Measurements from ENCODE around the gene ARHGEF7.
A peak's percentile ranks its signal among the peaks of the same experiment; 100 is the strongest.
"Not testable (repeated sequence)": the region's sequence is repeated elsewhere in the genome, so short reads cannot be mapped to it uniquely, and the experiment has no call there.

Gene ARHGEF7

DNA sequence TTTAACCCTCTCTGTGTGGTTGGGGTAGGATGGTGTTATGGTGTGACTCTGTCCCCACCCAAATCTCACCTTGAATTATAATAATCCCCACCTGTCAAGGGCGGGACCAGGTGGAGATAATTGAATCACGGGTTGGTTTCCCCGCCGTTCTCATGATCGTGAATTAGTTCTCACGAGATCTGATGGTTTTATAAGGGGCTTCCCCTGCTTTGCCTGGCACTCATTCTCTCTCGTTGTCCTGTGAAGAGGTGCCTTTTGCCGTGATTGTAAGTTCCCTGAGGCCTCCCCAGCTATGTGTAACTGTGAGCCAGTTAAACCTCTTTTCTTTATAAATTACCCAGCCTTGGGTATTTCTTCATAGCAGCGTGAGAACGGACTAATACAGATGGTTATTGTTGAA, 68.8 kb downstream of the ARHGEF7 start:
- peak overlapping the region in 10 of 11 experiments; percentile 23 to 88 (median 70); a peak in 17 of 22 replicates for H3K27ac ChIP-seq
- H3K4me3 ChIP-seq: peak overlapping the region in 4 of 10 experiments; percentile 16 to 67 (median 57); a peak in 6 of 20 replicates
- H3K4me2 ChIP-seq: peak overlapping the region; percentile 87 to 99 (median 92)
- H3K9ac ChIP-seq: peak overlapping the region; percentile 17 to 80 (median 54); a peak in 18 of 22 replicates
- H3K36me3 ChIP-seq: peaks cover 0 to 15% (median 9%) of the 10 kb centered on the region in 11 experiments; a peak in 13 of 22 replicates
- peaks cover 83 to 100% (median 100%) of the 10 kb centered on the region in 10 experiments for H3K4me1 ChIP-seq
- no peaks in the 10 kb centered on the region; a peak in 1 of 22 replicates for H3K27me3 ChIP-seq
- no peak for TF ChIP-seq Cebpa-rat (IDR thresholded peaks at IDR 0.05)
- H3K9me3 ChIP-seq (replicated peaks in 1 of 11): peaks cover 0 to 7% (median 0%) of the 10 kb centered on the region in 11 experiments; a peak in 3 of 22 replicates
- H4K20me1 ChIP-seq: peaks cover 36 to 100% (median 80%) of the 10 kb centered on the region in 11 experiments

DNA sequence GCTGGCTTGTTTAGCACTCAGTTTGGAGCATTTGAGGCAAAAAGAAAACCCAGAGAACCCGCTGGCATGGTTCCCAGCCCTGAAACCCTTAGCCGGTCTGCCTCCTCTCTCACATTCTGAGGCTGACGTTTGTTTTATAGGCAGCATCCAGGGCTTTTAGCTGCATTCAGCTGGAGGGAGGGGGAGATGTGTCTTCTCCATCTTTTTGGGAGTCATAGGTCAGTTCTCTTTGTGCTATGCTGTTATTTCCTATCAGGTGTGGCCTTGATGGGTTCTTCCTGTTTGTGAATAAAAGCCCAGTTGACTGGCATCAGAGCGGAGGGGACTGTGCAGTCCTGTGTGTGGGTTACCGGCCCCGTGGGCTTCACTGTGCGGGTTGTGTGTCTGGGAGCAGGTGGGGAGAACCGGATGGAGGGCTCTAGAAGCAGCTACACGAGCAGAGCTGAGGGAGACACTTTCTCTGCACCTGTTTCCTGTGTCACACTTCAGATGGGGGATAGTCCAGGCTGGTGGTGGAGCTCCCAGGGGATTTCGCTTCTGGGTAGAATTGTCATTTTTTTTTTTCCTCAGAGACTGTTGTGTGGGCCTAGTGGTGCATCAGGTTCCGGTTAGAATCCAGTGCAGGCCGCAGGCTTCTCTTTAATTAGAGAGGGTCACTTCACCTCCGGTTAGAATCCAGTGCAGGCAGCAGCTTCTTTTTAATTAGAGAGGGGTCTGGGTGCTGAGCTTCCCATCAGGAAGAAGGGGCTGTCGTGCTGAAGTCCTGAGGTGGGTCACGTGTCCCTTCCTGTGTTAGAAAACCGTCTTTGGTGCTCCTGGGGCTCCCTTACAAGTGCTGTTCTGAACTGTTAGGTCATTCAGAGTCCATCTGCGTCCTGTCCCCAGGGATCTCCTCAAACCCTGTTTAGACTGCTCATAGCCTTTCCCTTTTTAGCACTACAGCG, 69.6 kb downstream of the ARHGEF7 start:
- Histone ChIP-seq H3K9me3 (replicated peaks in 1 of 11) (peaks cover 2 to 11% (median 4%) of the 10 kb centered on the region in 11 experiments; a peak in 17 of 22 replicates), H3K27ac (peak overlapping the region in 10 of 11 experiments; percentile 29 to 88 (median 70); a peak in 18 of 22 replicates), H3K4me2 (peak overlapping the region; percentile 87 to 99 (median 92)), H3K36me3 (peaks cover 0 to 20% (median 11%) of the 10 kb centered on the region in 11 experiments; a peak in 14 of 22 replicates), H3K4me1 (peaks cover 82 to 100% (median 100%) of the 10 kb centered on the region in 10 experiments), H3K4me3 (peak overlapping the region in 7 of 10 experiments; percentile 10 to 67 (median 49); a peak in 12 of 20 replicates), H3K9ac (peak overlapping the region; percentile 17 to 80 (median 60); a peak in 21 of 22 replicates), H4K20me1 (peaks cover 37 to 100% (median 83%) of the 10 kb centered on the region in 11 experiments), H3K27me3 (no peaks in the 10 kb centered on the region; a peak in 1 of 22 replicates)
- TF ChIP-seq Cebpa-rat (IDR thresholded peaks at IDR 0.05): no peak

DNA sequence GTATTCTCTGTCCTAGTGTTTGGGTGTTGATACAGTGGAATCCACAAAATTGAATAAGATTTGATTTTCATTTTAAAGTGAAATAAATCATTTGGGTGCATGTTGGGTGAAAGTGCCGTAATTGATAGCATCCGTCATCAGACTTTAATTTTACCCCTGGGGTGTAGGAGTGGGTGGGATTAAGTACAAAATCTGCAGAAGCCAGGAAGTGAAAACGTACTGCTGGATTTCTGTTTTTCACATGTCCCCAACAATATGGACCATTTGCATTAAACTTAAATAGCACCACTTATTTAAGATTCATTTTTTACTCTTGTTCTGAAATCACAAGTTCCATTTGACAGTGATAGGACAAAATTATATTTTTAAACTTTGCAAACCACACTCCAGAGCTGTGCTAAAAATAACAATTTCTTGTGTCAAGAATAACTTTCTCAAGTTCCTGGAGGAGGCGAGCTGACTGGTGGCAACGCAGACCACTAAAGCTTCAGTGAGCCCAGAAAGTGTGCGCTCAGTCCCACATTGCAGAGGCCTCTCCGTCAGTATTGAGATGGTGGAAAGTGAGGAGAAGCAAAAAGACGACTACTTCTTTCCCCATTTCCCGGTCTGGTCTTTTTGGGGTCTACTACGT, 71.3 kb downstream of the ARHGEF7 start:
- Histone ChIP-seq H3K4me2 (peak overlapping the region; percentile 87 to 99 (median 92)), H4K20me1 (peaks cover 37 to 94% (median 75%) of the 10 kb centered on the region in 11 experiments), H3K27ac (peak overlapping the region in 8 of 11 experiments; percentile 51 to 88 (median 75); a peak in 17 of 22 replicates), H3K9ac (peak overlapping the region in 10 of 11 experiments; percentile 32 to 80 (median 60); a peak in 17 of 22 replicates), H3K9me3 (replicated peaks in 1 of 11) (peaks cover 9 to 27% (median 19%) of the 10 kb centered on the region in 11 experiments; a peak in 21 of 22 replicates), H3K4me3 (peak overlapping the region; percentile 12 to 67 (median 44); a peak in 17 of 20 replicates), H3K36me3 (peaks cover 0 to 27% (median 17%) of the 10 kb centered on the region in 11 experiments; a peak in 14 of 22 replicates), H3K27me3 (no peaks in the 10 kb centered on the region; a peak in 1 of 22 replicates), H3K4me1 (peaks cover 71 to 95% (median 92%) of the 10 kb centered on the region in 10 experiments)
- TF ChIP-seq Cebpa-rat (IDR thresholded peaks at IDR 0.05): no peak

DNA sequence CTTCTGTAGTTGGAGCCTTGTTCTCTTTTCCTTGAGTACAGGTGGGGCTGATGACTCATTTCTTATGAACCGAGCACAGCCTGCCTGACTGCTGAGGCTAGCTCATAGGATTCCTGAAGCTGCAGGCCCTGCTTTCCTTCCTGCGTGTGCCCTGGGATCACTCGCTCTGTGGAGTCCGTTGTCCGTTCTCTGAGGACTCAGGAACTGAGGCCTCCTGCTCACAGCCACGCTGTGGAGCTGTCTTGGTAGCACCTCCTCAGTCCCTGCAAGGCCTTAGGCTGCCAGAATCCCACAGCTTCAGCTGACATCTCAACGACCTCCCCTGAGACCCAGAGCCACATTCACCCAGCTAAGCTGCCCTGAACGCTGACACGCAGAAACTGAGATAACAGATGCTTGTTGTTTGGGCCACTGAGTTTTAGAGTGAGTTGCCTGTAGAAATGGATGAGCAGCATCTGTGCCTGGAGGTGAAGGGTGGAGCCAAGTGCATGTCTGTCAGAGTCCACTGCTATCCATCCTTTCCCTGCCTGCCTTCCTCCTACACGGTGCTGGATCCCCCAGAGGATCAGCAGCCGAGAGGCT, 72.9 kb downstream of the ARHGEF7 start:
- H4K20me1 ChIP-seq: peaks cover 37 to 94% (median 70%) of the 10 kb centered on the region in 11 experiments
- peak overlapping the region in 7 of 11 experiments; percentile 23 to 88 (median 80); a peak in 13 of 22 replicates for H3K27ac ChIP-seq
- H3K4me2 ChIP-seq: peak overlapping the region; percentile 87 to 99 (median 92)
- H3K9me3 ChIP-seq (replicated peaks in 1 of 11): peaks cover 9 to 39% (median 35%) of the 10 kb centered on the region in 11 experiments
- peaks cover 0 to 31% (median 14%) of the 10 kb centered on the region in 11 experiments; a peak in 13 of 22 replicates for H3K36me3 ChIP-seq
- TF ChIP-seq Cebpa-rat (IDR thresholded peaks at IDR 0.05): no peak
- peak overlapping the region in 9 of 11 experiments; percentile 7 to 80 (median 60); a peak in 16 of 22 replicates for H3K9ac ChIP-seq
- peak overlapping the region in 8 of 10 experiments; percentile 8 to 67 (median 48); a peak in 14 of 20 replicates for H3K4me3 ChIP-seq
- H3K27me3 ChIP-seq: no peaks in the 10 kb centered on the region; a peak in 1 of 22 replicates
- H3K4me1 ChIP-seq: peaks cover 69 to 88% (median 84%) of the 10 kb centered on the region in 10 experiments

DNA sequence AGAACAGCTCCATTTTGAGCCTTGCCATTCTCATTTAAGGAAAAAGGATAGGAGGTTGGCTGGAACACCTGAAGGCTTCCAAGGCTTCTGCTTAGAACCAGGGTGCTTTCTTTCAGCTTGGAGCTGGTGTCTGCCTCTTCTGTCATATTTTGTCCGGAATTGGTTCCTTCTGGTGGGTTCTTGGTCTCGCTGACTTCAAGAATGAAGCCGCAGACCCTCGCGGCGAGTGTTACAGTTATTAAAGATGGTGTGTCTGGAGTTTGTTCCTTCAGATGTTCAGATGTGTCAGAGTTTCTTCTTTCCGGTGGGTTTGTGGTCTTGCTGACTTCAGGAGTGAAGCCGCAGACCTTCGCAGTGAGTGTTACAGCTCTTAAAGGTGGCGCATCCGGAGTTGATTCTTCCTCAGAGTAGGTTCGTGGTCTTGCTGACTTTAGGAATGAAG, 74.0 kb downstream of the ARHGEF7 start:
- peak overlapping the region; percentile 87 to 99 (median 92) for H3K4me2 ChIP-seq
- peaks cover 0 to 40% (median 16%) of the 10 kb centered on the region in 11 experiments; a peak in 17 of 22 replicates for H3K36me3 ChIP-seq
- H3K4me3 ChIP-seq: peak overlapping the region in 8 of 10 experiments; percentile 27 to 67 (median 48); a peak in 14 of 20 replicates
- H4K20me1 ChIP-seq: peaks cover 37 to 94% (median 61%) of the 10 kb centered on the region in 11 experiments
- peak overlapping the region in 8 of 11 experiments; percentile 43 to 88 (median 75); a peak in 15 of 22 replicates for H3K27ac ChIP-seq
- H3K9ac ChIP-seq: peak overlapping the region in 7 of 11 experiments; percentile 35 to 80 (median 70); a peak in 13 of 22 replicates
- not testable (repeated sequence) for H3K27me3 ChIP-seq
- peaks cover 70 to 88% (median 83%) of the 10 kb centered on the region in 10 experiments for H3K4me1 ChIP-seq
- H3K9me3 ChIP-seq (replicated peaks in 1 of 11): peaks cover 9 to 49% (median 45%) of the 10 kb centered on the region in 11 experiments

DNA sequence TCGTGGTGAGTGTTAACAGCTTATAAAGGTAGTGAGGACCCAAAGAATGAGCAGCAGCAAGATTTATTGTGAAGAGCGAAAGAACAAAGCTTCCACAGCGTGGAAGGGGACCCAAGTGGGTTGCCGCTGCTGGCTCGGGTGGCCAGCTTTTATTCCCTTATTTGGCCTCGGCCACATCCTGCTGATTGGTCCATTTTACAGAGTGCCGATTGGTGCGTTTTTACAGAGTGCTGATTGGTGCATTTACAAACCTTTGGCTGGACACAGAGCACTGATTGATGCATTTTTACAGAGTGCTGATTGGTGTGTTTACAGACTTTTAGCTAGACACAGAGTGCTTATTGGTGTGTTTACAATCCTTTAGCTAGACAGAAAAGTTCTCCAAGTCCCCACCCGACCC, 74.4 kb downstream of the ARHGEF7 start:
- not testable (repeated sequence) for H3K27me3 ChIP-seq
- H3K9me3 ChIP-seq (replicated peaks in 1 of 11): peaks cover 9 to 54% (median 49%) of the 10 kb centered on the region in 11 experiments
- H3K4me3 ChIP-seq: peak overlapping the region in 7 of 10 experiments; percentile 27 to 67 (median 49); a peak in 6 of 20 replicates
- peaks cover 70 to 88% (median 79%) of the 10 kb centered on the region in 10 experiments for H3K4me1 ChIP-seq
- H3K9ac ChIP-seq: peak overlapping the region in 3 of 11 experiments; percentile 28 to 80 (median 79); a peak in 4 of 22 replicates
- peaks cover 0 to 45% (median 20%) of the 10 kb centered on the region in 11 experiments; a peak in 17 of 22 replicates for H3K36me3 ChIP-seq
- H4K20me1 ChIP-seq: peaks cover 37 to 94% (median 57%) of the 10 kb centered on the region in 11 experiments
- H3K27ac ChIP-seq: peak overlapping the region in 8 of 11 experiments; percentile 43 to 88 (median 69); a peak in 11 of 22 replicates
- H3K4me2 ChIP-seq: peak overlapping the region; percentile 87 to 99 (median 92)

DNA sequence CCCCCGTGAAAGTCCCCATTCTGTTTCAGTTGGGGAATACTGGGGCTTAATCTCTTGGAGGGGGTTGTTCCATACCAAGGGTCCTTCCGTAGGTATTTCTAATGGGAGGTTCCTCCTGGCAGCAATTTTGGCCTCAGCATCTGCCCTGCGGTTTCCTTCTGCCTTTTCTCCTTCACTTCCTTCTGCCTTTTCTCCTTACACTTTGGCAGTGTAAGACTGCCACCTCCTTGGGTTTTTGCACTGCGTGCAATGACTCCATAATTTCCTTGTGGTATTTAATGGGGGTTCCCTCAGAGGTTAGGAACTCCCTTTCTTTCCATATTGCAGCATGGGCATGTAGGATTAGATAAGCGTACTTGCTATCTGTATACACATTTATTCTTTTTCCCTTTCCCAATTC, 78.1 kb downstream of the ARHGEF7 start:
- H3K9me3 ChIP-seq (replicated peaks in 1 of 11): peaks cover 31 to 90% (median 86%) of the 10 kb centered on the region in 11 experiments

DNA sequence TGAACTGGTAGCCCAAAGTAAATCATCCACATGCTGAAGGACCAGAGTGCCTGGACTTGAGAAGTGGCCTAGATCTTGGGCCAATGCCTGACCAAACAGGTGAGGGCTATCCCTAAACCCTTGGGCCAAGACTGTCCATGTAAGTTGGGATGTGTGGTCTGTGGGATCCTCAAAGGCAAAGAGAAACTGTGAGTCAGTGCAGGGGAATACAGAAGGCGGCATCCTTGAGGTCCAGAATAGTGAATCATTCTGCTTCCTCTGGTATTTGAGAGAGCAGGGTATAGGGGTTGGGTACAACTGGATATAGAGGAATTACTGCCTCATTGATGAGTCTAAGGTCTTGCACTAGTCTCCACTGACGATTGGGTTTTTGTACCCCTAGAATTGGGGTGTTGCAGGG, 79.5 kb downstream of the ARHGEF7 start:
- Histone ChIP-seq H3K4me1 (peaks cover 23 to 44% (median 36%) of the 10 kb centered on the region in 10 experiments), H3K9me3 (replicated peaks in 1 of 11) (peaks cover 31 to 96% (median 92%) of the 10 kb centered on the region in 11 experiments), H3K36me3 (peaks cover 27 to 95% (median 67%) of the 10 kb centered on the region in 11 experiments), H4K20me1 (peaks cover 0 to 66% (median 11%) of the 10 kb centered on the region in 11 experiments; a peak in 12 of 22 replicates)
- H3K9ac ChIP-seq, H3K27me3 ChIP-seq, H3K4me2 ChIP-seq, H3K27ac ChIP-seq, H3K4me3 ChIP-seq: not testable (repeated sequence)

More for the DNA sequence above, 78.1 kb downstream of the ARHGEF7 start:
- peaks cover 8 to 70% (median 20%) of the 10 kb centered on the region in 11 experiments for H4K20me1 ChIP-seq
- peak overlapping the region in 3 of 11 experiments; percentile 18 to 29 (median 27); a peak in 1 of 22 replicates for H3K27ac ChIP-seq
- H3K27me3 ChIP-seq, H3K4me3 ChIP-seq, H3K9ac ChIP-seq: not testable (repeated sequence)
- H3K4me1 ChIP-seq: peaks cover 34 to 52% (median 43%) of the 10 kb centered on the region in 10 experiments
- peaks cover 17 to 82% (median 56%) of the 10 kb centered on the region in 11 experiments for H3K36me3 ChIP-seq
- peak overlapping the region; percentile 5 to 64 (median 51); a peak in 21 of 22 replicates for H3K4me2 ChIP-seq

DNA sequence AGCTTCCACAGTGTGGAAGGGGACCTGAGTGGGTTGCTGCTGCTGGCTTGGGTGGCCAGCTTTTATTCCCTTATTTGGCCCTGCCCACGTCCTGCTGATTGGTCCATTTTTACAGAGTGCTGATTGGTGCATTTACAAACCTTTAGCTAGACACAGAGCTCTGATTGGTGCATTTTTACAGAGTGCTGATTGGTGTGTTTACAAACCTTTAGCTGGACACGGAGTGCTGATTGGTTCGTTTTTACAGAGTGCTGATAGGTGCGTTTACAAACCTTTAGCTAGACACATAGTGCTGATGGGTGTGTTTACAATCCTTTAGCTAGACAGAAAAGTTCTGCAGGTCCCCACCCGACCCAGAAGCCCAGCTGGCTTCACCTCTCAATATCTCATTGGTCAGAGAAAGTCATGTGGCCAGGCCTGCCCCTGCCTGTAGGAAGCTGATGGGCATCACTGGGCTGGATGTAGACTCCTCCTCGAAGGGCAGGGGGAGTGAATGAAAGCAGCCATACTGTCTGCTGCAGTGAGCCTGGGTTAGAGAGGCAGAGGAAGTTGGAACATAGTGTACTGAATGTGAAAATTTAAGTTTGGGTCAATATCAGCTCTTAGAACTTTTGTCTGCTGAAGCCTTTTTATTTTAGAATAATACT, 83.7 kb downstream of the ARHGEF7 start:
- not testable (repeated sequence) for H3K4me3 ChIP-seq, H3K27me3 ChIP-seq, H3K27ac ChIP-seq, H3K9ac ChIP-seq
- Histone ChIP-seq H3K4me2 (peak overlapping the region in 6 of 11 experiments; percentile 91 to 96 (median 92); a peak in 7 of 22 replicates), H4K20me1 (peaks cover 1 to 72% (median 46%) of the 10 kb centered on the region in 11 experiments; a peak in 18 of 22 replicates), H3K4me1 (peaks cover 47 to 57% (median 52%) of the 10 kb centered on the region in 10 experiments), H3K9me3 (replicated peaks in 1 of 11) (peaks cover 26 to 54% (median 51%) of the 10 kb centered on the region in 11 experiments), H3K36me3 (peaks cover 36 to 73% (median 64%) of the 10 kb centered on the region in 11 experiments)

Measured in BLaER1 treated with 17β-estradiol and CSF1 and Interleukin-3, amounts not matched to agents 10 nM and 100 nM (cell line).